OCI-LY3 (cell line): ENCODE measurements around the gene ZNF181.

ENCODE experiments used
- EZH2phosphoT487 ChIP-seq: fragments of 200-600 bp; shearing (Covaris generic); IDR thresholded peaks from 2 replicates; pipeline ENCODE4 v1.6.1; 2018; ENCODE audit warnings: antibody characterized with exemption, mixed run types, low read depth
- TF ChIP-seq, protein P1 (sequence below): fragments of 200-600, 300-600 bp; sonication (generic); IDR thresholded peaks from 2 replicates; pipeline ENCODE4 v1.5.1; 2014; ENCODE audit warnings: antibody characterized with exemption, low read length, low read depth

DNA sequence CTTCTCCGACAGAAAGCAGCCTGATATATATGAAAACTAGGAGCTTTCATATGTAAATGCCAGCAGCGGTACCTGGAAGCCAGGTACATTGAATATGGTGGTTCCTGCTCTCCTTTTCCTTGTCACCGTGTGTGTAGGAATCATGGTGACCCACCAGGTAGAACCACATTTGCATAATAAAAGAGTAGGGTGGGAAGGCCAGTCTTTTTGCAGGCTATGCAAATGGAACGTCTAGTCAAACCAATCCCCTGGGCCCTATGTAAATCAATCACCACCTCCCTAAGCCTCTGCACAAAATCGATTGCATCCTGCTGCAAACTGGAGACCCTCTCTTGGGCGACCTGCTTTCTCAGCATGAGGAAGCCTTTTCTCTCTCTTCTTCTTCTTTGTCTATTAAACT, 22.2 kb upstream of the ZNF181 start:
- TF ChIP-seq, protein P1, sequence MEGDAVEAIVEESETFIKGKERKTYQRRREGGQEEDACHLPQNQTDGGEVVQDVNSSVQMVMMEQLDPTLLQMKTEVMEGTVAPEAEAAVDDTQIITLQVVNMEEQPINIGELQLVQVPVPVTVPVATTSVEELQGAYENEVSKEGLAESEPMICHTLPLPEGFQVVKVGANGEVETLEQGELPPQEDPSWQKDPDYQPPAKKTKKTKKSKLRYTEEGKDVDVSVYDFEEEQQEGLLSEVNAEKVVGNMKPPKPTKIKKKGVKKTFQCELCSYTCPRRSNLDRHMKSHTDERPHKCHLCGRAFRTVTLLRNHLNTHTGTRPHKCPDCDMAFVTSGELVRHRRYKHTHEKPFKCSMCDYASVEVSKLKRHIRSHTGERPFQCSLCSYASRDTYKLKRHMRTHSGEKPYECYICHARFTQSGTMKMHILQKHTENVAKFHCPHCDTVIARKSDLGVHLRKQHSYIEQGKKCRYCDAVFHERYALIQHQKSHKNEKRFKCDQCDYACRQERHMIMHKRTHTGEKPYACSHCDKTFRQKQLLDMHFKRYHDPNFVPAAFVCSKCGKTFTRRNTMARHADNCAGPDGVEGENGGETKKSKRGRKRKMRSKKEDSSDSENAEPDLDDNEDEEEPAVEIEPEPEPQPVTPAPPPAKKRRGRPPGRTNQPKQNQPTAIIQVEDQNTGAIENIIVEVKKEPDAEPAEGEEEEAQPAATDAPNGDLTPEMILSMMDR: no peak
- TF ChIP-seq EZH2phosphoT487: no peak
